ENCODE measurements around the gene PIP5K1C.

DNA sequence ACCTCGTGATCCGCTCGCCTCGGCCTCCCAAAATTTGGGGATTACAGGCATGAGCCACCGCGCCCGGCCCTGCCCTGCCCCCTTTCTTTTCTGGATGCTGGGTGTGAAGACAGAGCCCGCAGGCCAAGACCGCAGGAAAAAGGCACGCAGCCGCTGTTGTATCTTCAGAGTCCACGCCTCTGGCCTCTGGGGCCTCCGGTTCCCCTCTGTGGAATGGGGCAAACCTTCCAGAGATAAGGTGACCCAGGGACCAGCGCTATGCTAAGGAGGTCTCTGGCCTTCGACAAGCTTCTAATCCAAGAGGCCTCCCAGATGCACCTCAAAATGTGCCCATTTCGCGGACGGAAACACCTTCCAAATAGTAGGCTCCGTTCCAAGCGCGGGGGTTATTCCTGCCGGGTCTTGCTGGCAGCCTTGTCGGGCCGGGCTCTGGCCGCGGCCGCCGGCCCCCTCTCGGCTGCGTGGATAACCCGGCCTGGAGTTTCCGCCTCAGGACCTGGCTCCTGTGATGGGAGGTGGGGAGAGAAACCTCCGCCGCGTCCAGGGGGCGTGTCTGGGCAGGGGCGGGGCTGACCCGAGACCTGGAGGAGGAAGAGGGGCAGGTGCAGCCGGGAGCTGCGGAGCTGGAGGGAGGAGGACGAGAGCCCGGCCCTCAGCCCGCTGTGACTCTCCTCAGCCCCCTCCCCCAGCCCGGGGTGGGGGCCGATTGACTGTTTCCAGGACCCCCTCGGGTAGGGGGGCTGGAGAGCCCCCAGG lies 21.0 kb upstream of the PIP5K1C start:
- TF ChIP-seq PAX8 (IDR thresholded peaks at IDR 0.05) = no peak
- TF ChIP-seq, protein P1, sequence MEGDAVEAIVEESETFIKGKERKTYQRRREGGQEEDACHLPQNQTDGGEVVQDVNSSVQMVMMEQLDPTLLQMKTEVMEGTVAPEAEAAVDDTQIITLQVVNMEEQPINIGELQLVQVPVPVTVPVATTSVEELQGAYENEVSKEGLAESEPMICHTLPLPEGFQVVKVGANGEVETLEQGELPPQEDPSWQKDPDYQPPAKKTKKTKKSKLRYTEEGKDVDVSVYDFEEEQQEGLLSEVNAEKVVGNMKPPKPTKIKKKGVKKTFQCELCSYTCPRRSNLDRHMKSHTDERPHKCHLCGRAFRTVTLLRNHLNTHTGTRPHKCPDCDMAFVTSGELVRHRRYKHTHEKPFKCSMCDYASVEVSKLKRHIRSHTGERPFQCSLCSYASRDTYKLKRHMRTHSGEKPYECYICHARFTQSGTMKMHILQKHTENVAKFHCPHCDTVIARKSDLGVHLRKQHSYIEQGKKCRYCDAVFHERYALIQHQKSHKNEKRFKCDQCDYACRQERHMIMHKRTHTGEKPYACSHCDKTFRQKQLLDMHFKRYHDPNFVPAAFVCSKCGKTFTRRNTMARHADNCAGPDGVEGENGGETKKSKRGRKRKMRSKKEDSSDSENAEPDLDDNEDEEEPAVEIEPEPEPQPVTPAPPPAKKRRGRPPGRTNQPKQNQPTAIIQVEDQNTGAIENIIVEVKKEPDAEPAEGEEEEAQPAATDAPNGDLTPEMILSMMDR (IDR thresholded peaks at IDR 0.05 in 2 of 3, conservative IDR thresholded peaks at IDR 0.05 in 1 of 3; ENCODE audit: control insufficient read depth in 2 of 3, extremely low read depth in 1 of 3, insufficient read depth in 1 of 3, low read depth in 3 of 3, low read length in 3 of 3) = 0 out of 6 replicates have a peak, but pooled peaks of 1 of the 3 experiments have one; percentile 2
- TF ChIP-seq SP1 (IDR thresholded peaks at IDR 0.05; ENCODE audit: low read depth, low read length) = peak; percentile 99
- no peak for TF ChIP-seq POLR2A (IDR thresholded peaks at IDR 0.05; ENCODE audit: low read depth, low read length)
- TF ChIP-seq YY1 (IDR thresholded peaks at IDR 0.05; ENCODE audit: low read depth, low read length) = peak; percentile 91
- TF ChIP-seq TCF12 (IDR thresholded peaks at IDR 0.05; ENCODE audit: low read depth, low read length) = no peak
- TF ChIP-seq ESRRA (IDR thresholded peaks at IDR 0.05; ENCODE audit: low read length) = no peak
- TF ChIP-seq SMAD1 (IDR thresholded peaks at IDR 0.05; ENCODE audit: low read depth, partially characterized antibody) = no peak
- TF ChIP-seq ETV6 (conservative IDR thresholded peaks at IDR 0.05 in 1 of 2, IDR thresholded peaks at IDR 0.05 in 1 of 2; ENCODE audit: borderline replicate concordance in 1 of 2, low read depth in 1 of 2) = no peak
- TF ChIP-seq CREM (IDR thresholded peaks at IDR 0.05; ENCODE audit: low read depth) = 0 out of 2 replicates have a peak, but pooled peaks have one; percentile 23
- TF ChIP-seq HDAC2 (IDR thresholded peaks at IDR 0.05) = no peak
- TF ChIP-seq NFIC (IDR thresholded peaks at IDR 0.05; ENCODE audit: low read depth, low read length) = no peak
